Measurements from ENCODE around the gene RSRP1.
"Not testable (repeated sequence)": the region's sequence is repeated elsewhere in the genome, so short reads cannot be mapped to it uniquely, and the experiment has no call there.

Gene RSRP1, protein sequence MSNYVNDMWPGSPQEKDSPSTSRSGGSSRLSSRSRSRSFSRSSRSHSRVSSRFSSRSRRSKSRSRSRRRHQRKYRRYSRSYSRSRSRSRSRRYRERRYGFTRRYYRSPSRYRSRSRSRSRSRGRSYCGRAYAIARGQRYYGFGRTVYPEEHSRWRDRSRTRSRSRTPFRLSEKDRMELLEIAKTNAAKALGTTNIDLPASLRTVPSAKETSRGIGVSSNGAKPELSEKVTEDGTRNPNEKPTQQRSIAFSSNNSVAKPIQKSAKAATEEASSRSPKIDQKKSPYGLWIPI

DNA sequence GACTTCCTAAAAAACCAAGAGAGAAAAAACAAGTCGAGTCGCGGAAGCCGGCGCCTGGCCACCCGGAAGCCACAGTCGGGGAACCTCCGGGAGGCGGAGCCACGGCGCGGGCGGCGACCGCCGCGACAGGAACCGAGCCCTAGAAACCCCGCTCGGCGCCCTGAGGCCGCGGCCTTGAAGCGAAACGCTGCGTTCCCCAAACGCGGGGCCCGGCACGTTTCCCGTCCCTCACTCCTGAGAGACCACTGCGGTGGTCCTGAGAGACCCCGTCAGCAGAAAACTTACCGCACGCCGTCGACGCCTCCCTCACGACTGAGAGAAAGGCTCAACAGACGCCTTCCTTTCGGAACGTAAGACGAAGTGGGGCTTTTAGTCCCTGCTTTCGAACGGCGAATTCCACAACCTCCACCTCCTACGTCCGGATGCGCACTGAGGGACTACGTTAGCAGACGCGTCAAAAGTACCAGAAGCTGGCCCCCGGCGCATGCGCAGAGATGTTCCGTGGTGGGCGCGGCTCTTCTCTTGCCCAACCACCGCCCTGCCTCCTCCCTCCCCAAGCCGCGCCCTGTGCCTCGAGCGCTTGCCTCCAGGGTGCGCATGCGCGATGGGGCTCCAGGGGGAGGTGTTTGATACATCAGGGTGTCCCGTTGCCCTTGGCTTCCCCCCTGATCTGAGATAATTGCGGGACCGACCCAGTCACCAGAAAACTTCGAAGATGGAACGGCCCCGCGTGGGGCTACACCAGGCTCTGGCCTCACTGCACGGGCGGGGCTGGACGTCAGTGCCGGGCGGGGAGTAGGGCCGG, at the start of gene RSRP1:
TSS of gene RSRP1 (minus strand) at position 431 of the 805 bp plus-strand sequence. CDS start 491 bp downstream, outside the sequence.
- peak; percentile 100 for DNase-seq

- not testable (repeated sequence) for DNase-seq
Measured at GRCh38 chr1:25296501-25296900, 49.2 kb upstream of the RSRP1 start.

DNA sequence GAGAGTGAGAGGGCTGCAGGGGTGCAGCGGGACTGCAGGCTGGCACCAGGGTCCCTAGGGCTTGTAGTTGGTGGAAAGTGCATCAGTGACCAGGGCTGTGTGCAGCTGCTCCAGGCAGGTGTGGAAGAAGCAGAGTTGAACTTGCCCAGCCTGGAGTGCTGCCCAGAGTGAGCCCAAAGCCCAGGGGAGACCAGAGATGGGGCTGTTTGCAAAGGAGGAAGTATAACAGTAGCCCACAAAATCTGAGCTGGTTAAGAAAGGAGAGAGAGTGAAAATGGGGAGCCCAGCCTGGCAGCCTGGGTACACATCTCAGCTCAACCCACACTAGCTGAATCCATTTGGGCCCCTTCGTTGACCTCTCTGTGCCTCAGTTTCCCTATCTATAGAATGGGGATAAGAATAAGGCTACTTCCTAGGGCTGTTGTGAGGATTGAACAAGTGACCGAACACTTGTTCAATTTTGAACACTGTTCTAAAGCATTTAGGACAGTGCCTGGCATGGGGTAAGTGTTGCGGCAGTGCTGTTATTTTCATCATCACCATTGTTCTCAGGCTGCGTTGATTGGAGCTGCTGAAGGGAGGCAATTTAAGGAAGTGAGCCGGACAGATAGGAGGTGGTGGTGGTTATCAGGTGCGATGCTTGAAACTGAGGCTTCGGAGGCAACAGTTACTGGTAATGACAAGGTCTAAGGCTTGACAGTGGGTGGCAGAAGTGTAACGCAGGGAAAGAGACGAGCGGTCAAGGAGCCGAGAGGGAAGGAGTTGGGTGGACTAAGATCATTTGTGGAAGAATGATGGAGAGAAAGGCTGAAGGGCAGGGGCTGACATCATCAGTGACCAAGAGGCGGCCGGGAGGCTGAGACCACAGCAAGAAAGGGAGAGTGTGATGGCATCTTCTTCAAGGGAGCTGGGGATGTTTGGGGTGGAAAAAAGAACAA, 47.9 kb upstream of the RSRP1 start:
- not testable (repeated sequence) for DNase-seq

DNA sequence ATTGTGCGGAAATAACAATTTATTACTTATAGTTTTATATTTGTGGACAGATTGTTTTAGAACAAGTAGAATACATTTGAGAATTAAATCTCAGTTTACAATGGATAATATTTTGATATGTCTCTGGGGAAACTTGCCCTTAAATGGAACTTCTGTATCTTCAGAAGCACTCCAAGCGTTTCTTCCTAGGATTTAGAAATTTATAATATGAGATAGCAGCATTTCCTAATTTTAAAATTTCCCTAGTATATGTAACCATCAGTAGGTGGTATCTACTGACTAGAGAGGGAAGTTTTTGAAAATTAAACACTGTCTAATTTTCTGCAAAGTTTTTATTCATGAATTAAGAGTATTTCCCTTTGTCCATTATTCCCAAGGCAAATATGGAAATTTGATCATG, 46.2 kb upstream of the RSRP1 start:
- not testable (repeated sequence) for DNase-seq

- DNase-seq = not testable (repeated sequence)
Measured at GRCh38 chr1:25290043-25290442, 42.8 kb upstream of the RSRP1 start.

DNA sequence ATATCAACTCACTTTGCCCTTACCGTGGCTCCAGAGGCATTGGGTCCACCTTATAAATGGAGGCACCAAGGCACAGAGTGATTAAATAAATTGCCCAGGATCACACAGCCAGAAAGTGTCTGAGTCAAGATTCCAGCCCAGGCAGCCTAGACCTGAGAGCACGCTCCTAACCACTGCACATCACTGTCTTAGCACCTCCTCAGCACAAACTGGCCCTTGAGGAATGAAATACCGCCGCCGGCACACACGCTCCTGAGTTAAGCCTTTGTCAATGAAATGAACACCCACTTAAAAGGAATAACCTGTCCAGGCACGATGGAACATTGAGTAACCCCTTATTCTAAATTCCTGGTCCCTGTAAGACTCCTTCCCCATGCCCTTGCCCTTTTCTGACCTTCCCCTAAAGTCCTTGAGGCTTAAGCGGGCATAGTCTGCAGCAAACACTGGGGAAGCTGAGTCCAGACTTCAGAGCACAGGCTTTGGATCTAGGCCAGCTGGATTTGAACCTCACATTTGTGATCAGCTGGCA, 41.4 kb upstream of the RSRP1 start:
- not testable (repeated sequence) for DNase-seq

- DNase-seq = not testable (repeated sequence)
Measured at GRCh38 chr1:25287164-25287563, 39.9 kb upstream of the RSRP1 start.

DNA sequence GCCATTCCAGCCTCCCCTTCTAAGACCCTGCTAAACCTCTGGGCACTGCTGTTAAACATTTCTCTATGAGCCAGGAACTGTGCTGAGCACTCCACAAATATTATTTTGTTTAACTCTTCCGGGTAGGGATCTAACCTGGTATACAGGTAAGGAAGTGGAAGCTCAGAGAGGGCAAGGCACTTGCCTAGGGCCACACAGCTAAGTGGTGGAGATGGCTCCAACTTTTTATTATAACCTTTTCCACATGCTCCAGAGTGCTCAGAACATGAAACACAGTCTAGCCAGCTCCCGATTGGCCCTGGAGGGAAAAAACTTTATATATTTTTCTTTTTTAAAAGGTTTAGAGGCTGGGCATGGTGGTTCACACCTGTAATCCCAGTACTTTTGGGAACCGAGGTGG, 38.6 kb upstream of the RSRP1 start:
- not testable (repeated sequence) for DNase-seq

DNA sequence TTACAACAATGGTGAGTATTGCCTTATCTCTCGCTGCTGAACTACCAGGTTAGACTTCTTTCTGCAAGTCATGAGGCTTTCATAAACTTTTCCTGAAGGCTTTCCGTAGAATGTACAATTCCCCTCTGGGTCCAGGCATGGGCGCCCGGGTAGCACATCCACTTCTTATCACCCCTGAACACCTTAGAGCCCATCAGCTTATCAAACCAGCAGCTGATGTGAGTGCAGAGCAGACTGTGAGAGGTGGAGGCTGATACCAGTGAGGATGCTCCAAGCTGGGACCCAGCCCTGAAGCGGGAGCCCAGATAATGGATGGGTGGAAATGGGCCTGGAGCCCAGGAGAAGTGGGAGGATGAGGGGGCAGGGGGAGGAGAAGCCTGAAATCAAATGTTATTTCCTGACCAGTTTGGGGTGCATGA, 32.4 kb upstream of the RSRP1 start:
- not testable (repeated sequence) for DNase-seq

- not testable (repeated sequence) for DNase-seq
Measured at GRCh38 chr1:25278790-25279189, 31.5 kb upstream of the RSRP1 start.

DNA sequence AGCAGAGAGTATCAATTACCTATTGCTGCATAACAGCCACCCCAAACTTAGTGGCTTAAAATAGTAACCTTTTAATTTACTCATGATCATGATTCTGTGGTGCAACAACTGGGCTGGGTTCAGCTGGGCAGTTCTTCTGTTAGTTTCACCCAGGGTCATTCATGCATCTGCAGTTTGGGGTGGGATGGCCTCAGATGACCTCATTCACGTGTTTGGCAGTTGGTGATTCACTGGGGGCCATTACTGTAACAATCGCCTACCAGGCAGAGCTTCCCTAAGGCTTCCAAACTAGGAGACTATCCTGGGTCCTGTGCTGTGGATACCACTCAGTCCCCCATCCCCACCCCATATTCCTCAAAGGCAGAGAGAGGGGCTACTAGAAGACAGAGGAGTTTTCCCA, 31.1 kb upstream of the RSRP1 start:
- DNase-seq = not testable (repeated sequence)

- DNase-seq = not testable (repeated sequence)
Measured at GRCh38 chr1:25277295-25277694, 30.0 kb upstream of the RSRP1 start.

DNA sequence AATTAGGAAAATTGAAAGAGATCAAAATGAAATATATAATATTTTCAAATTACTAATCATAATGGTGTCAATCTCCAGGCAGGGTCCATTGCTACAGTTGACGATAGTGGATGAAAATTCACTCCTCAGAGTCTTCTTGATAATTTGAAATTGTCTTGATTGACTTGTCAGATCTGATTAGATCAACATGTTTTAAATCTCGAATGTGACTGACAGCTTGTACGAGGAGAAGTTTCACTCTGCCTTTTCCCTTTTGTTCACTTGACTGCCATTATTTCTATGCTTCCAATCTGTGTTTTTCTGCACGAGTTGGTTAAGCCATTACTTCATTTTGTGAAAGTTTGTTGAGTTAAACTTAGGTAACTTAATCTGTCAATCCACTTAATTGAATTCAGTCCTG, 28.4 kb upstream of the RSRP1 start:
- not testable (repeated sequence) for DNase-seq

- not testable (repeated sequence) for DNase-seq
Measured at GRCh38 chr1:25272238-25272637, 25.0 kb upstream of the RSRP1 start, which contains the start of gene RHD. Gene RHD (plus strand): TSS chr1:25272509. CDS start chr1:25272548, 39 bp downstream.

DNA sequence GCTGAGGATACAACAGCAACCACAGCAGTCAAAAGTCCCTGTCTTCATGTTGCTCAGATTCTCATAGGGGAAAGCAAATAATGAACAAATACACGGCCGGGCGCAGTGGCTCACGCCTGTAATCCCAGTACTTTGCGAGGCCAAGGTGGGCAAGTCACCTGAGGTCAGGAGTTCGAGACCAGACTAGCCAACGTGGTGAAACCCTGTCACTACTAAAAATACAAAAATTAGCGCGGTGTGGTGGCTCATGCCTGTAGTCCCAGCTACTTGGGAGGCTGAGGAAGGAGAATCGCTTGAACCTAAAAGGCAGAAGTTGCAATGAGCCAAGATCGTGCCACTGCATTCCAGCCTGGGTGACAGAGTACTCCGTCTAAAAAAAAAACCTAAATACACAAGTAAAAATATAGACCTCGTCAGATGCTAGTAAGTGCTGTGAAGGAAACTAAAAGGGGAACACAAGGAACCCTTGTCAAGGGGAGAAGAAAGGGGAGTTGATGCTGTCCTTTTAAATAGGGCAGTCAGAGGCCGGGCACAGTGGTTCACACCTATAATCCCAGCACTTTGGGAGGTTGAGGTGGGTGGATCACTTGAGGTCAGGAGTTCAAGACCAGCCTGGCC, 21.0 kb upstream of the RSRP1 start:
- not testable (repeated sequence) for DNase-seq

DNA sequence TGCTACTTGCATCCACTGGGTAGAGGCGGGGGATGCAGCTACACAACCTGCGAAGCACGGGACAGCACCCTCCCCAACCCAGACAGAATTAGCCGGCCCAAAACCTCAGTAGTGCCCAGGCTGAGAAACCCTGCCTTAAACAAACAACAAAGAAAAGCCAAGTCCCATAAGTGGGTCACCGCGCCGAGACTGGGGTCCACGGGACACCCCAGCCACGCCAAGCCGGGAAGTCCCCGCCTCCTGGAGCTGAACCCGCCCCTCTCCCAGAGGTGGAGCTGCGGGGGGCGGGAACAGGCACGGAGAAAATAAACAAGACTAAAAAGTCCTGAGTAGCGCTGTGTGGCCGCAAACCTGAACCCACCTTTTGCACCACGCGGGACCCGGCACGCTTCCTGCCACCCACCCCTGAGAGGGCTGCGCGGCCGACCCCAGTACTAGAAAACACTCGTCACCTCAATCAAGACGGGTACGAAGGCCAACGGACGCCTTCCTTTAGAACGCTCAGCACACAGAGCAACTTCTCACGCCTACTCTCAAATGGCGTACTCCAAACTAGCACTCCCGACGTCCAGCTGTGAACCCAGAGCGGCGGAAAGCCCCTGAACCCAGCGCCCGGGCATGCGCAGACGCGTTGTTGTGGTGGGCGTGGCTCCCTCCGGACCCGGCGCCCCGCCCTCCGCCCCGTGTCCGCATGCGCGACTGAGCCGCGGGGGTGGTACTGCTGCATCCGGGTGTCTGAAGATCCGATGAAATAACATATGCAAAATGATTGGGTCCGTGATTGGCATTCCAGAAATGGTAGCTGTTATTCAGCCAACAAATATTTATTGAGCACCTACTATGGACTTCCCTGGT, 20.3 kb upstream of the RSRP1 start:
- DNase-seq = peak; percentile 88

DNA sequence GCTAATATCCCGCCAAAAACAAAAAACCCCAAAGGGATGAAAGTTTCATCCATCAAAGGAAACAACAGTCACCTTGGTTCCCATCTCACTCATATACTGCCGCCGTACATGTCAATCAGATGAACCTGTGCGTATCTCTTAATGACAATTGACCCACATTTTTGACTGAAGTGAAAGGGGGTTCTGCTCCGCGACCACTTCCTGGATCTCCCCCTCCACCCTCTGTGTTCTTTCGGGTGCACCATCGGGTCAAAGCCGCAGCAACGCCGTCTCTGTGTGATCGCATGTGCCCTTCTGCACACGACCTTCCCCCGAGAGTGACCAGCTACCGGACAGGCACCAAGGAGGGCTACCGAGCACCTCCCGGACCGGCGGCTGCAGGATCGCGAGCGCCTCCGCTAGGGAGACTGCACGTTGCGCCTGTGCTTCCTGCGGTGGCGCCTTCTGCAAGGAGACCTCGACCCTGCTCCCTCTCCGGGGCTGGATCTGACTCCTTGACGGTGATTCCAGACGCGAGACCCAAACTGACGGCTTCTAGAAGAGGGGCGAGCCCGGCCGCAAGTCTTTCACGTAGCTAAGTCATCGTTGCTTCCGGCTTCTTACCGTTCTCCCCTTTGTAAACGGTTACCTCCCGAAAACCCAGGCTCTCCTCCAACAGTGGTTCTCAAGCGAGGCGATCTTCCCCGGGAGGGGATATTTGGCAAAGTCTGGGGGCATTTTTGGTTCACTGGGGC, 19.5 kb upstream of the RSRP1 start:
- DNase-seq = not testable (repeated sequence)

- DNase-seq = not testable (repeated sequence)
Measured at GRCh38 chr1:25260336-25260735, 13.1 kb upstream of the RSRP1 start.

DNA sequence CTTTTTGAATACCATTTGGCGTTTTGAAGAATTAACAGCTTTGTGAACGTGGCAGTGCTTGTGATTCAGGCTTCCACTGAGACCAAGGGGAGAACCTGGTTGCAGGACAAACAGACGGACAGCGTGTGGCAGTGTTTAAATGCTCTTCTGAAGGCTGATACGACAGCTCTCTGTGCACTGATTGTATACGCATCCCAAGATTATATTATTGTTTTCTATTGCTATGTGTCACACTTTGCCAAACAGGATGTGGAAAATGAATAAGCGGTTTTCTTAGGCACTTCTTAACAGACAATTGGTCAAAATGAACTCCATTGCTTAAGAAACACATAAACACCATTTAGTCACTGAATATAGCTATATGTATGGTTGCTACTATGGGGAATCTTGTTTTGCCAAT, 12.6 kb upstream of the RSRP1 start:
- DNase-seq = not testable (repeated sequence)

GRCh38 chr1:25257196-25257595, 9.9 kb upstream of the RSRP1 start:
- DNase-seq = no peak

All from right forelimb (tissue), 1 donor.